ENCODE measurements around the gene KCNA1.

Gene KCNA1

DNA sequence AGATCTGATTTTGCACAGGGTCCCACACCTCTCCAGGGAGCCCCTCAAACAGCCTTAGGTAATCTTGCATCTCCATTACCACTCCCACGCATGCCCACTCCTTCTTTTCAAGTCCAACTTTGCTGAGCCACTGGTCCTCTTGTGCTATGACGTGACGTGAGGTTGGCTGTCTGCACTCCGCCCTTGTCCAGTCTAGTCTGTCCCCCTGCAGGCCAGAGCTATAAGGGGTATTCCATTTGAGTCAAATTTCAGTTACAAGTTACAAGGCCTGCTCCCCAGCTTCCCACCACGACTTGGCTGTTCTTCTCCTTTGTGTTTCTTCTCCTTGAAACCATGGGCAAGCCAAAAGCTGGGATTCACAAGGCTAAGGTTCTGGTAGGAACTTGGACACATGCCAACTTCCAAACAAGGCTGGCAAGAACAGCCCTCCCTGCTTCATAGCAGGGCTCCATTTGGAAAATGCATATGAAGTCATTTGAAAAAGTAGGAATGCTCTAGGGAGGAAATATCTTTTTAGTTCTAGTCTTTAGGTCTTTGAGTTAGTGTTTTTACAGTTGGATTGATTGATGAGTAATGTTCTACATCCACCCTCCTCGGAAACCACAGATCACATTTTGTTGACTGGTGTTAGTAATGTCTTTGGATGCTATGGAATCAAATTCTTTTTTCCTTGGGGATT is 49.1 kb downstream of the KCNA1 start:
- Histone ChIP-seq H3K36me3 (replicated peaks) (no peaks in the 10 kb centered on the region), H3K4me3 (no peak overlapping the region), H3K27me3 (ENCODE audit: low read depth) (peaks cover 4% of the 10 kb centered on the region; the same call in 1 of the 2 replicates), H3K4me1 (no peaks in the 10 kb centered on the region), H3K9me3 (no peaks in the 10 kb centered on the region)
- no peak for DNase-seq (ENCODE audit: low spot score in 2 of 2)
- in situ Hi-C loops (cut with MboI; ENCODE audit: low sequenced_read_pairs) = no loop called here

GRCh38 chr12:4959381-4959780 is 49.7 kb downstream of the KCNA1 start:
- in situ Hi-C loops (cut with MboI; ENCODE audit: low sequenced_read_pairs) = no loop called here
- no peak for DNase-seq (ENCODE audit: low spot score in 2 of 2)
- Histone ChIP-seq H3K4me3 (no peak overlapping the region), H3K36me3 (replicated peaks) (no peaks in the 10 kb centered on the region), H3K9me3 (no peaks in the 10 kb centered on the region), H3K27me3 (ENCODE audit: low read depth) (peaks cover 4% of the 10 kb centered on the region; the same call in 1 of the 2 replicates), H3K4me1 (no peaks in the 10 kb centered on the region)

GRCh38 chr12:4960030-4960429 is 50.3 kb downstream of the KCNA1 start:
- no peak for DNase-seq (ENCODE audit: low spot score in 2 of 2)
- no peaks in the 10 kb centered on the region for H3K36me3 ChIP-seq (replicated peaks)
- H3K4me3 ChIP-seq = no peak overlapping the region
- in situ Hi-C loops (cut with MboI; ENCODE audit: low sequenced_read_pairs) = no loop called here
- no peaks in the 10 kb centered on the region for H3K9me3 ChIP-seq
- H3K4me1 ChIP-seq = no peaks in the 10 kb centered on the region
- H3K27me3 ChIP-seq (ENCODE audit: low read depth) = peaks cover 4% of the 10 kb centered on the region

DNA sequence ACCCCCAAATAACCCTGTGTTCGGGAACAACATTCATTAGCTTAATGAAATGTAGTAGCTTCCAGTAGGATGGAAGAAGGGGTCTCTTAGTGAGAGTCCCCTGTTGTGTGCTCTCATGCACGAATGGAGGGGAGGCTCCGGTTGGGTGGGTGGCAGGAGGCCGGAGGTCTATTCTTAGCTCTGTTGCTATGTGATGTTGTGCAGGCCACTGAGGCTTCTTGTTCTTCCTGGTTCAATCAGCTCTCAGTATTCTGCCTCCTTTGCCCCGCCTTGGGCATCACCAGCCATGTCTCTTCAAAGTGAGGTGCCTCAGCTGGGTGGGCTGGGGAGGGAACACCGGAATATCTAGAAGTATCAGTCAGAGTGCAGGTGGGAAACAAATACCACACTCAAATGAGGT is 50.8 kb downstream of the KCNA1 start:
- Histone ChIP-seq H3K4me3 (no peak overlapping the region), H3K27me3 (ENCODE audit: low read depth) (peaks cover 4% of the 10 kb centered on the region), H3K36me3 (replicated peaks) (no peaks in the 10 kb centered on the region), H3K4me1 (no peaks in the 10 kb centered on the region), H3K9me3 (no peaks in the 10 kb centered on the region)
- no peak for DNase-seq (ENCODE audit: low spot score in 2 of 2)
- in situ Hi-C loops (cut with MboI; ENCODE audit: low sequenced_read_pairs) = no loop called here

GRCh38 chr12:4961311-4961710 is 51.6 kb downstream of the KCNA1 start:
- Histone ChIP-seq H3K4me3 (no peak overlapping the region), H3K4me1 (no peaks in the 10 kb centered on the region), H3K27me3 (ENCODE audit: low read depth) (peaks cover 4% of the 10 kb centered on the region), H3K36me3 (replicated peaks) (no peaks in the 10 kb centered on the region), H3K9me3 (no peaks in the 10 kb centered on the region)
- in situ Hi-C loops (cut with MboI; ENCODE audit: low sequenced_read_pairs) = no loop called here
- DNase-seq (ENCODE audit: low spot score in 2 of 2) = no peak

DNA sequence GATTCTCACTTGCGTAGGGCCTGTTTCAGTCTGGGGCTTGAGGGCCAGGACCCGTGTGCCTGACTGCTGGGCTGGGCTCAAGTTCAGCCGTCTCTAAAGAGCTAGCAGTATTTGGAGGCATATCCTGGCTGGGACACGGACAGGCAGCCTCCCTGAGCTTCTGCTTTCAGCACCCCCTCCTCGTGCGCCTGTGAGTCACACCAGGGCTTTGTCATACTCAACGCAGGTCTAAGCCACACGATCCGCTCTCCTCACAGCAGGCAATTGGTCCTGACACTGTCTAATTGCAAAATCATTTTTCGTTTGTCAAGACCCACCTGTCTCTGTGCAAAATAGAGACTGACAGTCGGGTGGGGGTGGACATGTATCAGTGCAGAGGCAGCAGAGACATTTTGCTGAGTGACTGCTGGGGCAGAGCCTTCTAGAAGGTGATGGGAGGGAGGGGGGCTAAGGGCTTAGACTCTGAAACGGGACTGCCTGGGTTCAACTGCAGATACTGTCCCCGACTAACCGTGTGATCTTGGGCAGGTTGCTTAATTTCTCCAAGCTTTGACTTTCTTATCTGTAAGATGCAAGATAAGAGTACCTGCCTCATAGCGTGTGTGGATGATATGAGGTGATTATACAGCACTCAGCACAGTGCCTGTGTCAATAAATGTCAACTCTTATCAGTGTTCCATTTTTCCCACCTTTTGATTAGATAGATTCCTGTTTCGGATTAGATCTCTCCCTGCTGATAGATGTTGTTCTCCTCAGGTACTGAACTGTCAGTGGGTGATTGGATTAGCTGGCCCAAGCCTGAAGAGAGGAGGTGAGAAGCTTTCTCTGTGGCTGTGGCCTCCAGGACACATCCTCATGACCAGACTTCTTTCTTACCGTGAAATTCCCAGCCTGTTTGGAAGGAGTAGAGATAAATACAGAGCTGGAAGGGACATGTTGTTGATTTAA is 53.1 kb downstream of the KCNA1 start:
- in situ Hi-C loops (cut with MboI; ENCODE audit: low sequenced_read_pairs) = no loop called here
- Histone ChIP-seq H3K36me3 (replicated peaks) (no peaks in the 10 kb centered on the region), H3K9me3 (no peaks in the 10 kb centered on the region), H3K4me1 (no peaks in the 10 kb centered on the region), H3K27me3 (ENCODE audit: low read depth) (peaks cover 7% of the 10 kb centered on the region), H3K4me3 (no peak overlapping the region)
- no peak for DNase-seq (ENCODE audit: low spot score in 2 of 2)

All from HAP-1 (cell line).